Epithelial cell of proximal tubule (primary cell): ENCODE results near the gene OPN4. TPM values are rescaled to one million over a fixed set of nuclear protein-coding genes. Genes with fewer than 3 reads are reported as not detected.
A peak's percentile ranks its signal among the peaks of the same experiment; 100 is the strongest.

Source experiments
- DNase-seq: peaks from one replicate; pipeline ENCODE4 v3.0.0-alpha.2; 2011; ENCODE audit warnings: low read depth
- H3K4me3 ChIP-seq: 2 replicates; pipeline ENCODE4 v1.5.1; 2011; ENCODE audit warnings: low read depth, mild to moderate bottlenecking, low read length
- CTCF ChIP-seq: conservative IDR thresholded peaks from 2 replicates; pipeline ENCODE4 v1.5.1; 2012; ENCODE audit warnings: low read depth, mild to moderate bottlenecking, low read length
- total RNA-seq: library from RNA; depleted of rRNA; stranded (reverse); fragments of >200 nt; gene quantifications from 2 replicates; pipeline ENCODE4 v1.2.3, GENCODE V29; 2015

Gene OPN4
- total RNA-seq, 1 donor from 2014 or later: not detected

GRCh38 chr10:86628311-86628710 is 26.0 kb upstream of the OPN4 start:
- no peak for DNase-seq
- H3K4me3 ChIP-seq: no peak overlapping the region
- TF ChIP-seq CTCF: no peak

GRCh38 chr10:86630079-86630478 is 24.3 kb upstream of the OPN4 start:
- no peak for TF ChIP-seq CTCF
- DNase-seq: no peak

DNA sequence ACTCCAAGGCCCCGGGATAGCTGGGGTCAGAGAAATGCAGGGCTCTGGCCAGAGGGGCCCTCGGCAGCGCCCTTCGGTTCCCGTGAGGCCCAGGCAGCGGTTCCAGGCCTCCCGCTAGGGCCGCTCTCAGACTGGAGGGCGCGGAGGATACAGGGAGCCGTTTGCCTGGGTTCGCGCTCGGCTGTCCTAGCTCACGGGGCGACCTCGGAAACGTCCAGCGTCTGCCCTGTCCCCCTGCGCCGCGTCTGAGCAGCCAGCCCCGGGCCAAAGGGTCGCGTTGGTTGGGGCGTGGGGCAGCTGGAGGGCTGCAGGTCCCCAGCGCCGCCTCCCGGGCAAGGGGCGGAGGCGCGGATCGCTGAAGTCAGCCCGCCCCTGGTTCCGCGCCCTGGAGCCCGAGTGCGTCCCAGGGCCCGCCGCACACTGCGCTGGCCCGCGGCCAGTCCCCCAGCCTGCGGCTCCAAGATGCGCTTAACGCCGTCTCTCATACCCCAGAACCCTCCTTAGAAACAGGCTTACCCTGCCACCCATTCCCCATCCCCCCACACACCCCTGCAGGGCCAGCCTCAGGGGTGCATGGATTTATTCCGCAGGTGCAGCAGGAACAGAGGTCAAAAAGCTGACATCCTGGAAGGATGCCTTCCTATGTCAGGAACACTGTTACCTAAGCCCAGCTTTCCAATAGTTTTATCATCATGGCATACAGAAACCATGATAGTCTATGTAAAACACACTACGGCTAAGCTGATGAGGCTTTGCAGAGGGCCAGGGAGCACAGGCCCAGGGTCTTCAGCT is 22.1 kb upstream of the OPN4 start:
- peak; percentile 27 for TF ChIP-seq CTCF
- peak overlapping the region; percentile 42 for H3K4me3 ChIP-seq
- DNase-seq: no peak

More at GRCh38 chr10:86630079-86630478, 24.3 kb upstream of the OPN4 start:
- H3K4me3 ChIP-seq: no peak overlapping the region

- no peak for DNase-seq
- H3K4me3 ChIP-seq: no peak overlapping the region
- peak; percentile 15 for TF ChIP-seq CTCF
Observed at GRCh38 chr10:86632951-86633350, 21.4 kb upstream of the OPN4 start.

GRCh38 chr10:86635402-86635801 is 18.9 kb upstream of the OPN4 start:
- no peak overlapping the region for H3K4me3 ChIP-seq
- DNase-seq: no peak
- no peak for TF ChIP-seq CTCF

DNA sequence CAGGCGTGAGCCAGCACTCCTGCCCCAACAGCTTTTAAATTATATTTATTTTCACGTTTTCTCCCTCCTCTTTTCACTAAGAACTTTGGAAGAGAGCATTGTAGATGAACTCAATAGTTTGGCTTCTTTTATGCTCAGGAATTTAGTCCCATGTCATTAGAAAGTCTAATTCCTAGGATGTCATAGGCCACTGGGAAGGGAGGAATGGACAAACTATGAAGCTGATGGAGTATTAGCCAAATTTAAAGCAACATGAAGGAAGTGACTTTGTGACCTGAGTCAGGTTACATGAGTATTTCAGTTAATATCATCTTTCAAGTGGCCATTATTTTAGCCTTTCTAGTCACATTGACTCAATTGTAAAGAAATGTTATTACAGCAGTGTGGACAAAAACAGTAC is 18.0 kb upstream of the OPN4 start:
- no peak for TF ChIP-seq CTCF
- H3K4me3 ChIP-seq: no peak overlapping the region
- no peak for DNase-seq

GRCh38 chr10:86642021-86642420 is 12.3 kb upstream of the OPN4 start:
- DNase-seq: no peak
- H3K4me3 ChIP-seq: no peak overlapping the region
- no peak for TF ChIP-seq CTCF
